Neural progenitor cell (in vitro differentiated cells): ENCODE data around the gene CDC42BPA.

Source experiments
- CTCF ChIP-seq: fragments of 200-600 bp; sonication (generic); IDR thresholded peaks from 2 replicates; pipeline ENCODE4 v1.5.1; 2017; ENCODE audit warnings: antibody characterized with exemption, mild to moderate bottlenecking
- EZH2 ChIP-seq: fragments of 200-600 bp; sonication (generic); IDR thresholded peaks from 2 replicates; pipeline ENCODE4 v1.6.1; 2017; ENCODE audit warnings: antibody characterized with exemption, mild to moderate bottlenecking, moderate library complexity
- EZH2phosphoT487 ChIP-seq: fragments of 200-600 bp; sonication (generic); IDR thresholded peaks from 2 replicates; pipeline ENCODE4 v1.6.1; 2017; ENCODE audit warnings: antibody characterized with exemption

- no peak for TF ChIP-seq CTCF
- no peak for TF ChIP-seq EZH2
- no peak for TF ChIP-seq EZH2phosphoT487
Measured at GRCh38 chr1:226954777-226955176, 363.5 kb downstream of the CDC42BPA start.
